GM21528 (cell line): ENCODE measurements around the gene STK26.
"Not testable (repeated sequence)": the region's sequence is repeated elsewhere in the genome, so short reads cannot be mapped to it uniquely, and the experiment has no call there.

Experiments
- ATAC-seq: cut with Tn5 transposase; IDR thresholded peaks from one replicate; pipeline ENCODE4 v1.9.1; 2021; ENCODE audit warnings: mild to moderate bottlenecking, moderate library complexity; ENCODE audit not compliant: unreplicated experiment, low FRiP score

The STK26 gene

DNA sequence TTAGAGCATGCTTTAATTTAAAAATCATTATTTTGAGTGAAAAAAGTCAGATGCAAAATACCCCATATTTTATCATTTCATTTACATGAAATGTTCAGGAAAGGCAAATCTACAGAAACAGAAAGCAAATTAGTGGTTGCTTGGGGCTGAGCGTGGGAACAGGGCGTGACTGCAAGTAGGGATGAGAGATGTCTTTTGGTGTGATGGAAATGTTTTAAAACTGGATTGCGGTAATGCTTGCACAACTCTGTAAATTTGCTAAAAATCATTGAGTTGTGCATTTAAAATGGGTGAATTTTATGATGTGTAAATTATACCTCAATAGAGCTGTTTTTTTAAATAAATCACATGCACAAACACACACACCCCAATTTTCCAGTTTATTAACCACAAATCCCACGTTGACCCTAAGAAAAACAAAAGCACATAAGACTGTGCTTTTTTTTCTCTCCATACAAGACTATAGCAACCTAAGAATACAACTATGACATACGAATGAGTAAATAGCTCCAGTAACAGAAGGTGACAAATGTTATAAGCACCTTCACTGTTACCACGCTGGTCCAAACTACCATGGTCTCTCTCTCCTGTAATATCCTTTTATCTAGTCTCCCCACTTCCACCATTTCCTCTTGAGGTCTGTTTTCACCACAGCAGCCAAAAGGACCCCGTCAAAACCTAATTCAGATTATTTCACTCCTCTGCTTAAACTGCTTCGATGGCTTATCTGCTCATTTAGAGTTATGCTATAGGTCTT, 67.5 kb downstream of the STK26 start:
- no peak for ATAC-seq

DNA sequence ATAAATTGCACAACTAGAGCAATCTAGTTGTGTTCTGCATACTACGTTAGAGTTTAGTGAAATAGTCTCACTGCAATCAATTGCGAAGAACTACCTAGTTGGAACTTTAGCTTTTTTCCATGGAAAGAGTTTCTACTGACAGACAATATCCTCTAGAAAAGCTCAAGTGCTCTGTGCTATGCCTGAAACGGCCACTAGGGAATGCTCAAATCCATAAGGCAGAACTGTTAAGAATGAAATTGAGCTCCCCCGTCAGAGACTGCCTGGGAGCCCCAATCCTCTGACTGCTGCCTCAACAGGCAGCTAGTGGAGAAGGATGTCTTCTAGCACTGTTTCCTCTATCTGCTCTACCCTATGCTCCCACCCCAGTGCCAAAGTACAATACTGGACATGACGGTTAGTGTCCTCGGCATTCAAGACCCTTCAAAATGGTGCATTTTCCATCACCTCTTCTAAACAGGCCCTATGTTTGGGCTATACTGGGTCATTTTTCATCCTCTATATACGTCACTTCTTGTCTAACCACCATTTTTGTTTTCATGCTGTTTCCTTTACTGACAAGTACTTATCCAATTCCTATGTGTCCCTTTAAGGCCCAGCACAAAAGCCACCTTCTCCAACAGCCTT, 69.5 kb downstream of the STK26 start:
- no peak for ATAC-seq

DNA sequence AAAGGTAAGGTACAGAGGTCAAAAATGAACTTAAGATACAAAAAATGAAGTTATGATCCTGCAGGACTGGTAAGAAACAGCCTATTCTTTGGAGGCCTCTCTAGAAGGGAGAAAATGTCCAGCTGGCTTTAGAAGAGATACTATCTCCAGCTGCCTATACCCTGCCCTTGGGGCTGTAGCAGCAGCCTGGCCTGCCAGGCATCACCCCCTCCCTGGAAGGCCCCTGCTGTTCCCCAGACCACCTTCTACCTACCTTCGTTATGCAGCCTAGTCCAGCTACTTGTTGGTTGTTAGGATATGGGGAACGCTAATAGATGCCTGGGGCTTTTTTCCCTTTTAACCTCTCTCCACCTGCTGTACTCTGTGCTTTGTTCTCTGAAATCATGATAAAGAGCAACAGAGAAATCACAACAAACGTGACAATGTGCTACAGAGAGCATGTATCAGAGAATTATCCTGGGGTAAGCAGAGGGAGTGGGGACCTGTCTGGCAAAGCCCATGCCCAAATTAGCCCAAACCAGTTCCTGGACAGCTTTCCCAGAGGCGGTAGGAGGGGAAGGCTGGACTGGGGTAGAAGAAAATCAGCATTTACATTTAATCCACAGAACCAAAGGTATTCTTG, 70.2 kb downstream of the STK26 start:
- no peak for ATAC-seq

DNA sequence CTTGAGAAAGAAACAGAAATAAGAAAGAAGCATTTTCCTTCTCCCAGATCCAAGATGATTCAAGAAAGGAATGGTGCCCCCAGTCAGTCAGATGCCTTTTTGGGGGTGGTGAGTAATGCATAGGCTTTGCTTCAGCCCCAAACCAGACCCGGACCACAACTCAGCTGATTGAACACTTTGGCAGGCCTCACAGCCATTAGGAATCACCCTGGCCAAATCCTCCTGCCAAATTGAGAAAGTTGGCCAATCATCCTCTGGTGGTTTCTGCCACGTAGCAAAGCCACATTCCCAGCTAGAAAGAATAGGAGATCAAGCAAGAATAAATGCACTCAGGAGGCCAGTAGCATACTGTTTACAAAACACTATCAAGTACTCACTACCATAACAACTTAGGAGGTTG, 71.1 kb downstream of the STK26 start:
- no peak for ATAC-seq

DNA sequence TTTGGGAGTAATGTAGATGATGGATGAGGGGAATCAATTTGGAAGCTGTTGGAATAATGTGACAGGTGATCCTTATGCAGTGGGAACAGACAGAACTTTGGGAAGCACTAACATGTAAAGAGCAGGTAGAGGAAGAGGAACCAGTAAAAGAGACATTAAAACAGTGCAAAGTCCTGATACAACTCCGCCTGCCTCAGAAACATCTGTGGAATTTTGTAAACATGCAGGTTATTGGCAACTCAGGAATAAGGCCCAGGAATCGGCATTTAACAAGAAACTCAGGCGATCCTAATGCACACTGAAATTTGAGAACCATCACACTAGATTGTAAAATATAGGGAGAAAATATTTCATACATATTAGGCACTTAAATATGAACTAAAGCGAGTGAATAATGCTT, 75.6 kb downstream of the STK26 start:
- not testable (repeated sequence) for ATAC-seq

DNA sequence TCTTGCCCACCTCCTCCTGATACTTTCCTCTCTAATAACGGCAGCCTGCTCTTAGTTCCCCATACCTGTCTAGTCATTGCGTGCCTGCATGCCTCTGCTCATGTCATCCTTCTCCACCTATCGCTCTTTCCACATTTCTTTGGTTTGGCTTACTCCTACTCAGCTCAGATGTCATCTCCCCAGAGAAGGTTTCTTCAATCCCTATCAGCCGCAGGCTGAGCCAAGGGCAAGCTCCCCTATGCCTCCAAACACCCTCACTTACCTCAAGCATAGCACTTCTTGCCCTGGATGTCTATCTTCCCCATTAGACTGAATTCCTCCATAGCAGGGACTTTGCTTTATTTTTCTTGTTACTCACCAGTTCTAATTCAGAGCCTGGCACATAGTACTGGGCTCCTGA, 78.1 kb downstream of the STK26 start:
- no peak for ATAC-seq

DNA sequence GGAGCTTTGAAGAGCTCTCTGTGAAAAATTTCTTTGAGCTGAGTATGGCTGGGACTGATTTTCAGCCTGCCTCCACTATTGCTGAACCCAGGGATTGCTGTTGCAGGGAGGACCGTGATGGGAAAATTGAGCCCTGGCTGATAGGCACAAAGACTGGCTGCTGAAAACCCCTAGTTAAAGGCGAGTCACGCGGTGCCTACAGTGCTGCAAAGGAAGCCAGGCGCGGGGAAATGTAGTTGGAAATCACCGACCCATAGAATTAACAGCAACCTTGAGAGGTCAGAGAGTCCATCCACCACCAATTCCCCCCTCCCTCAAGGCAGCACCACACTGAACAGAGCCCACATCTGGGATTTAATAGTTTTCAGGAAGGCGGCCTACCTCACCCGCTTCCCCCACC, 78.7 kb downstream of the STK26 start:
- no peak for ATAC-seq

DNA sequence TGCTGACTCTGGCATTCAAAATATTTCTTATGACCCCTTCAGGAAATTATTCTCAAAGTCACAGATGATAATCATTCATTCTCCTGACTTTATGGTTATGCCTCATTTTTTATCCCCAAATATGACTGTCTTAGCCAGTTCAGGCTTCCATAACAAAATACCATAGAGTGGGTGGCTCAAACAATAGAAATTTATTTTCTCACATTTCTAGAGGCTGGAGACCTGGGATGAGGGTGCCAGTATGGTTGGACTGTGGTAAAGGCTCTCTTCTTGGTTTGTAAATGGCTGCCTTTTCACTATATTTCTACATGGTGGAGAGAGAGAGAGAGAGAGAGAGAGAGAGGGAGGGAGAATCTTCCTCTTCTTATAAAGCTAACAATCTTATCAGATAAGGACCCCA, 84.2 kb downstream of the STK26 start:
- ATAC-seq, result no peak

DNA sequence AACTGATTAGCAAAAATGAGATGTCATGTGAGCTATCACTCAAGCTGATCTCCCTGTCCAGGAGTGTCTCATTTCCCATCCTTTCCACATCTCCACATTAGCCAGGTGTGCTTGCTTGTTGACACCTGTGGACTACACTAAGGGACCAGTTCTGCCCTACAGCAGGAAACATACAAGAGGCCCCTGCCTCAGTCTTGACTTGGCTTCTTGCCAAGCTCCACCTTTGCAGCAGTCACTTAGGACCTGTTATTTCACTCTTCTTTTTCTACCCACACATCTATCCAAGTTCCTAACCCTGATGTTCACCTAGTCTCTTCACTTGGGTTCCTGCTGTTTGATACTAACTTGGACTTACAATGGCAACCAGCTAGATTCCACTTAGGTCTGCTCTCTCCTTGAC, 91.5 kb downstream of the STK26 start:
- no peak for ATAC-seq

DNA sequence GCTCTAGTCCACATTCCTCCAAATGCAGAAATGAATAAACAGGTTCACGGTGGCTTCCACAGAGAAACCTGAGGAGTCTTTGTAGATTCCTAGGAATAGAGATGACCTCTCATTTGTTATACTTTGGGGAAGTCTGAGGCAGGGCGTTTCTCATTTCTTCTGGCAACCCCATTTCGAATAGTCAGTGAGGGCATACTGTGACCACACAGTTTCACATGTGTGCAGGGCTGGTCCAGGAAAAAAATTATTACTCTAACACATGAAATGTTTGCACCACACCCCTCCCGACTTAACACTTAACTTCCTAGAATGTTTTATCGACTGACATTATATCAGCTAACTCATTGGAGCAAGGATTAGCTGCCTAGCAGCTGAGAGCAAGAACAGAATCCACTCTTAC, 92.7 kb downstream of the STK26 start:
- ATAC-seq, result no peak

DNA sequence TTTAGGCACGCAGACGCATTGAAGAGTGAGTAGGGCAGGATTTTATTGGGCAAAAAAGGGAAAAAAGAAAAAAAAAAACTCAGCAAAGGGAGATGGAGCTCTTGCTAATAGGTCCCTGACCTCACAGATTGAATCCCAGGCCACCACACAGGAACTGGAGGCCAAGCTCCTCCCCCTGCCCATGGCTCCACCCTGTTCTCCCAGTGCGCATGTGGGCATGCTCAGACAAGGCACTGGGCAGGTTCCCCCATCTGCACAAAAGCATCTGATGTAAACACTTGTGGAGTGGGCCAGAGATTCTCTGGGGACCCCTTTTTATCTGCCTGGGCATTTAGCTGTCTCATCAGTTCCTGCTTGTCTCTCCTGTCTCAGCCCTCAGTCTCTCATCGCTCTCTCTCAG, 95.3 kb downstream of the STK26 start:
- no peak for ATAC-seq

DNA sequence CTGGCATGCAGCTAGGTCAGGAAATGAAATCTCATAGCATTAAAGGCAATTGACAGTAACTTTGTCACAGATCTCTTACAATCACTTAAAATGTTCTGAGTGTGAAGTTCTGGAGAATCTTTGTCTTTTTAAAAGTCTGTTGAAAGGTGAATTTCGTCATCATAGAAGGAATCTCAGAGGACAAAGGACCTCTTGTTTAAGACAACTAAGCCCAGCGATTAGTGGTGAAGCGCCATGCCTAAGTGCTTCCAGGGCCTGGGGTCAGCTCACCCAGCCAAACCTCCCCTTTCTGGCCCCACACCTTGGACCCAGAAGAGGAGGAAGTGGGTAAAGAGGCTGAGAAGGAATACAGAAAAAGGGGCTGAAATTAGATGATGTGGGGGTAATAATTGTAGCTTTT, 96.2 kb downstream of the STK26 start:
- ATAC-seq, result no peak

DNA sequence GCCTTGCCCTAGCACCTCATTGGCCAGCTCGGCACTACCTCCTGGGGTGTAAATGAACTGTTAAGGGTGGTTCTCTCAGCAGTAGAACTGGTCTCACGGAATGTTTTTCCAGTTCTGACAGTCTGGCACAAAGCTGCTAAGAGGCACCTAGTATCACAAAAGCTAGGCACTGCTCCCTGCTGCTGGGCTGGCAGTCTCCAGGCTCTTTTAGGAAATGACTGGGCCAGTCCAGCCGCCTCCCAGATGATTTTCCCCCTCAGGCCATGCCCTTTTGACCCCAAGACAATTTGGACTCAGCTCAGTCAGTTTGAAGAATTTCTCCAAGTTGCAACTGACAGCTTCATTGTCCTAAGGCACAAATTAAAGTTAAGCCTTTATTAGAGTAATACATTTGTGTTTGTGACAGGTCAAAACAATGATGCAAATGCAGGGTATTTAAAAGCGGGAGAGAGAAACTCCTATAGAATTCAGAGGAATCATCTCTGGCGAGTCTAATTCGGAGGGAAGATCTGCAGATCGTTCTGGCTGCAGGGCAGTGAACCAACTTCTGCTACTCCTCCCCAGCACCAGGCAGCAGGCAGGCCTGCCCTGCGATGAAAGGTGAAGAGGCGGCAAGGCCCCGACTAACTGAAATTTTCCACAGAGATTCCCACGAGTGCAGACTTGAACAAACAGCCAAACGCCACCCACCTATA, 96.9 kb downstream of the STK26 start:
- no peak for ATAC-seq

DNA sequence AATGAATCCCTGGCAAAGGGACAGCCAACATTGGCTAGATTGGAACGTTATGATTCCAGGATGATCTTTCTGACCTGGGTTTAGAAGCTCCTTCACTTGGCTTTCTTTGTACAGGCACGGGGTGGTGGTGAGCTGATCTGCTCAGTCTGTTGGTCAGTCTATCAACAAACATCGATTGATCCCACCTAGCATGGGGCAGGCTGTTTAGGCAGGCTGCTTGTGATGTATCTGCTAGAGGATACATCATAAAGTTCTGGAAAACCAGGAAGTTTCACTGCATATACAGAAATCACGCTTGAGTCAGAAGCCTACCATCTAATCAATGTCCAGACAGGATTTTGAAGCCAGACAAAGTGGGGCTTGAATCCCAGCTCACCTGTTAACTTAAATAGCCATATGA, 97.8 kb downstream of the STK26 start:
- no peak for ATAC-seq
